Middle frontal gyrus (tissue), 1 donor: ENCODE measurements around the gene ARCN1.
A peak's percentile ranks its signal among the peaks of the same experiment; 100 is the strongest.
"Not testable (repeated sequence)": the region's sequence is repeated elsewhere in the genome, so short reads cannot be mapped to it uniquely, and the experiment has no call there.

Source experiments
- DNase-seq: peaks from one replicate; pipeline ENCODE4 v3.0.0-alpha.2; 2015; ENCODE audit warnings: low spot score; ENCODE audit errors: extremely low spot score

The ARCN1 gene

DNA sequence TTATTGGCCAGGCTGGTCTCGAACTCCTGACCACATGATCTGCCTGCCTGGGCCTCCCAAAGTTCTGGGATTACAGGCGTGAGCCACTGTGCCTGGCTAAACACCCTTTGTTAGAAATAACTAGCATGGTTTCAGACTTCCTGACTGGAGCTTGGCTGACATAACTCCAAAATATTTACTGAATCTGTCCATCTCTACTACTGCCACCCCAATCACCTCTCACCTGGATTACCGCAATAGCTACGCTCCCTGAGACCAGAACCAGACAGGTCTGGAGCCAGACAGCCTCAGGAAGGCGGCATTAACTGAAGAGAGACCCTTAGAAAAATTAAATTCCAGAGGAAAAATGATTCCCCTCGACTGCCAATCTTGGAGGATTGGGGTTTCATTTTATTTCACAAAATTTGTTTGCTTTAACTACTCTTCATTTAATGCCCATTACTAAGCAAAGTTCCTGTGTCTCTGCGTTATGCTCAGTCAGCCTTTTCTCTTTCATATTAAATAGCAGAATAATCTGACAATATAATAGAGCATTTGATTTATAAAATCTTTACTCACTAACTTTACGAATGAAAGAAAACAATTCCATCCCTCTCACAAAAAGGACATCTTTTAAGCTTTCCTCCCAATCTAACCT is 28.1 kb upstream of the ARCN1 start:
- DNase-seq = no peak

GRCh38 chr11:118544647-118545010 is 27.6 kb upstream of the ARCN1 start:
- no peak for DNase-seq

GRCh38 chr11:118545533-118545932 is 26.7 kb upstream of the ARCN1 start:
- no peak for DNase-seq

GRCh38 chr11:118547132-118547531 is 25.1 kb upstream of the ARCN1 start:
- DNase-seq = no peak

GRCh38 chr11:118552341-118552740 is 19.9 kb upstream of the ARCN1 start:
- no peak for DNase-seq

GRCh38 chr11:118560806-118561205 is 11.4 kb upstream of the ARCN1 start:
- DNase-seq = no peak

DNA sequence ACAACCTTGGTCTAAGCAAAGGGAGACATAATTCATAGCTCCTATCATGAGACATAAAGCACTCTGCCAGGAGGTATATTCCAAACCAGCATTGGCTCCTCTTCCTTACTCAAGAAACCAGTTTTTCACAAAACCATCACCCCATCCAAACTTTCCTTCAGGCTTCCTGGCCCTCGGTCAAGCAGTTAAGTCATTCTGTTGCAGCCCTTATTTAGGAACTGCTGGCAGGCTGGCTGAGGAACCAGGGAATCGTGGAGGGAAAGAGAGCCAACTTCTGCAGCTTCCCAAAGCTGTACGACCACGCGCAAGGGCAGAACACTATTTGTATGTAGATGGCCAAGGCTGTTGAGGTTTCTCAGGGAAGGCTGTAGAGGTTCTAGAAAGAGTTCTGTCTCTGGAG is 7.2 kb upstream of the ARCN1 start:
- no peak for DNase-seq

- DNase-seq = no peak
These were observed 2.5 kb upstream of the ARCN1 start for GRCh38 chr11:118569670-118570069.

DNA sequence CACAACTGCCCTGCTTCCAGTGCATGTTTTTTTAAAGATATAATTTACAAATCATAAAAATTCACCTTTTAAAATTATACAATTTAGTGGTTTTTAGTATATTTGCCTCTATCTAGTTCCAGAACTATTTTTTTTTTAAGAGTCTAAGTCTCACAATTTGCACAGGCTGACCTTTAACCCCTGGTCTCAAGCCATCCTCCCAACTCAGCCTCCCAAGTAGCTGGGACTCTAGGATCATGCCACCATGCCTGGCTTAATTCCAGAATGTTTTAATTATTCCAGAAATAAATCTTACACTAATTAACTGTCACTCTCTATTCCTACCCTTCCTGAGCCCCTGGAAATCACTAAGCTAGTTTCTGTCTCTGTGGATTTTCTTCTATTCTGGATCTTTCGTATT is 1.4 kb upstream of the ARCN1 start:
- no peak for DNase-seq

GRCh38 chr11:118571701-118572060 is 528 bp upstream of the ARCN1 start:
- not testable (repeated sequence) for DNase-seq

GRCh38 chr11:118572981-118573550 is 857 bp downstream of the ARCN1 start:
- DNase-seq = no peak

- no peak for DNase-seq
These were observed 2.4 kb downstream of the ARCN1 start for GRCh38 chr11:118574636-118575035.

- DNase-seq = not testable (repeated sequence)
These were observed 5.8 kb downstream of the ARCN1 start for GRCh38 chr11:118577995-118578394.

DNA sequence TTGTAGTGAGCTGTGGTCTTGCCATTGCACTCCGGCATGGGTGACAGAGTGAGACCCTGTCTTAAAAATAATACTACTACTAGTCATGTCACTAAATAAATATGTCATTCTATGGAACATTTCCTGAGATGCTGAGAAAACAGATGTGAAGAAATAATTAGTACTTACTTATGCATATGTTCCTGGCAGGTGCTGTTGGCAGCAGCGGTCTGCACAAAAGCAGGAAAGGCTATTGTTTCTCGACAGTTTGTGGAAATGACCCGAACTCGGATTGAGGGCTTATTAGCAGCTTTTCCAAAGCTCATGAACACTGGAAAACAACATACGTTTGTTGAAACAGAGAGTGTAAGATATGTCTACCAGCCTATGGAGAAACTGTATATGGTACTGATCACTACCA is 8.8 kb downstream of the ARCN1 start:
- no peak for DNase-seq

GRCh38 chr11:118587952-118588351 is 15.7 kb downstream of the ARCN1 start:
- DNase-seq = no peak

- DNase-seq = no peak
These were observed 20.6 kb downstream of the ARCN1 start for GRCh38 chr11:118592616-118593367.

- peak; percentile 28 for DNase-seq
These were observed 22.8 kb downstream of the ARCN1 start for GRCh38 chr11:118594984-118595383.

- DNase-seq = no peak
These were observed 24.3 kb downstream of the ARCN1 start for GRCh38 chr11:118596224-118597146.

DNA sequence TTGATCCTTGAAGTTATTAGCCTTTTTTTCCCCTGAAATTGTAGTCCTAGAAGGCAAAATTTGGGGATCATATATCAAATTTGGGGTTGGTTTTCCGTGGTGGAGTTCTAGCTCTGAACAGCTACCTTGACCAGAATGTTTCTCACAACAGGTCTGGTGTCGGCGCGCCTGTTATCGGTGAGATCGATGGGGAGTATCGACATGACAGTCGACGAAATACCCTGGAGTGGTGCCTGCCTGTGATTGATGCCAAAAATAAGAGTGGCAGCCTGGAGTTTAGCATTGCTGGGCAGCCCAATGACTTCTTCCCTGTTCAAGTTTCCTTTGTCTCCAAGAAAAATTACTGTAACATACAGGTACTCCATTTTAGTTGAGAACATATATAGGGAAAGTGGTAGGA is 25.3 kb downstream of the ARCN1 start:
- no peak for DNase-seq

GRCh38 chr11:118602331-118602730 is 30.1 kb downstream of the ARCN1 start:
- DNase-seq = no peak

GRCh38 chr11:118603709-118604108 is 31.5 kb downstream of the ARCN1 start:
- not testable (repeated sequence) for DNase-seq

- DNase-seq = no peak
These were observed 32.4 kb downstream of the ARCN1 start for GRCh38 chr11:118604566-118604965.
